GM18499 (cell line): Measurements from ENCODE around the gene TTLL8.

Experiments used
- ATAC-seq: cut with Tn5 transposase; IDR thresholded peaks from one replicate; pipeline ENCODE4 v1.9.1; 2021; ENCODE audit warnings: moderate number of reproducible peaks; ENCODE audit not compliant: insufficient read depth, unreplicated experiment

The TTLL8 gene

GRCh38 chr22:49970528-49971231 lies 87.4 kb downstream of the TTLL8 start:
- peak; percentile 43 for ATAC-seq

- ATAC-seq: no peak
Observed at GRCh38 chr22:49969751-49970527, 88.2 kb downstream of the TTLL8 start.

- no peak for ATAC-seq
Observed at GRCh38 chr22:49968831-49969661, 89.1 kb downstream of the TTLL8 start.
